GM10847 (cell line): ENCODE measurements around the gene SLC8A3.

Experiments
- POLR2A ChIP-seq: IDR thresholded peaks from 2 replicates; pipeline ENCODE4 v1.6.1; 2011; ENCODE audit not compliant: insufficient read length; ENCODE audit errors: extremely low read depth

Gene SLC8A3

GRCh38 chr14:70059545-70059944 is 129.2 kb downstream of the SLC8A3 start:
- no peak for TF ChIP-seq POLR2A

GRCh38 chr14:70057519-70058136 is 131.1 kb downstream of the SLC8A3 start:
- TF ChIP-seq POLR2A, result no peak

GRCh38 chr14:70052990-70053389 is 135.8 kb downstream of the SLC8A3 start:
- no peak for TF ChIP-seq POLR2A

- TF ChIP-seq POLR2A, result no peak
These were observed 138.6 kb downstream of the SLC8A3 start for GRCh38 chr14:70050136-70050535.

DNA sequence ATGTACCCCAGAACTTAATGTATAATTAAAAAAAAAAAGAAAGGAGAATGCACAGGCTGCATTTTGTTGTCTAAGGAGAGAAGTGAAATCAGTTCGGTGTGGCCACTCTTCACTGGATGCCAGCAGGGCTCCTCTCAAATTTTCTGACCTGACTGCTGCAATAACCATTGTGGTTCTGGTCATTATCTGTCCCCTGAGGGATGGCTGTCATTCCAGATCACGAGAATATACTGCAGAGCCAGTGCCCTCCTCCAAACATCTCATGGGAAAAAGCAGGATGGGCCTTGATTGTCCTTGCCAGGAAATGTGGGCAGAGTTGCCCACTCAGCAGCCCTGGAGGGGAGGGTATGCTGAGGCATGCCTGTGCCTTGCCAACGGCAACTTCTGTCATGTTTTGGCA is 139.1 kb downstream of the SLC8A3 start:
- TF ChIP-seq POLR2A, result no peak

DNA sequence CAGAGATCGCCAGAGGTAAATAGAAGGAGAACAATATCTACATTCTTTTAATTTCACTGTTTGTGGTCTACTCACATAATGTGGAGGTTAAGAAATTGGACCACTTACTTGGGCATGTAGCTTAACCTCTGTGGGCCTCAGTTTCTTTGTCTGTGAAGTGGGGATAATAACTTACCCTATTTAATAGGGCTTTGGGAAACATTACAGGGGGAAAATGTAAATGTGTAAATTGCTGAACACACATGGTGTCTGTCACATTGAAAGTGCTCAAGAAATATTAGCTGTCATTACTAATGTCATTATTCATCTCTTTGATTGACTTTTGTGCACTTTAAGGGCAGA is 140.5 kb downstream of the SLC8A3 start:
- TF ChIP-seq POLR2A, result no peak

DNA sequence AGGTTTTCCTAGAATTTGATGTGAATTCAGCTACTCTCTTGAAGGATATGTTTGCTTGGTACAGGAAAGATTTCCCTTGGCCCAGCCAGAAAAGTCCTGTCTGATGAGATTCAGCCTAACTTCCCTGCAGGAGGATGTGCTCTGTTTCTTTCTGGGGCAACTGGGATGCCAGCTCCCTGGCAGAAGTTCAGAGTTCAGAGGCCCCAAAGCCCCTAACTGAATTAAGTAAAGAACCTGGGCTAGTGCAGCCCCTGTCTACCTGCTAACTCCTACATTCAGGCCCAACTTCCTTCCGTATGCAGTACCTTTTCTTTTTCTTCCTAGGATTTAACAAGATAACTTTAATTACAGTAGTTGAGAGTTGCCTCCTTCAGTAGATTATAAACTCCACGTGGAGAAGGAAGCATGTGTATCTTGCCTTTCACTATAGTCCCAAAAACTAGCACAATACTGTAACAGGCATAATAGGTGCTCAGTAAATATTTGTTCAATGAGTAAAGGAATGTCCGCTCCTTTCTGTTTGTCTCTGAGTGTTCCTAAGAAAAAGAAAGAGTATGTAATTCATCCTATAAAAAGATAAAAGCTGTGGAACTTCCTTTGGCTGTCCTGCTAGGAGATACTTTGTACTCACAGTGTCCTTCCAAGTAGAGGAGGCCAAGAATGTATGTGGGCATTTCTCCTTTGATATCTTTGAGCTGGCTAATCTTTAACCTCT is 141.0 kb downstream of the SLC8A3 start:
- no peak for TF ChIP-seq POLR2A

- TF ChIP-seq POLR2A, result no peak
These were observed 142.8 kb downstream of the SLC8A3 start for GRCh38 chr14:70045844-70046535.

DNA sequence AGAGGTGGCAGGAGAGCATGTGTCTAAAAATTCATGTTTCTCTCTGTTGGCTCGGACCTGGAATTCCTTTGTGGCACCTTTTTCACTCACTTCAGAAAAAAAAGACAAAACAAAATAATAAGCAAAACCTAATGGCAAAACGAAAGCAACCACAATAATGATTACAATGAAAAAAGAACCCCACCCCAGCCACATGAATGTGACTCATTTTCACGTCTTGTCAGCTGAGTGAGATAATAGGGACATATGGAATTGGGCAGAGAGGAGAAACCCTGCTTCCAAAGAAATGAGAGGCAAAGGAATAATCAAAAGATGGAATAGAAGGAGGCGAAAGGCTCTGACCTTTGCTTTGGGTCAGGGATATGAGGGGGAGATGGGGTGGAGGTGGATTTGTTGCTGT is 143.4 kb downstream of the SLC8A3 start:
- TF ChIP-seq POLR2A, result no peak

DNA sequence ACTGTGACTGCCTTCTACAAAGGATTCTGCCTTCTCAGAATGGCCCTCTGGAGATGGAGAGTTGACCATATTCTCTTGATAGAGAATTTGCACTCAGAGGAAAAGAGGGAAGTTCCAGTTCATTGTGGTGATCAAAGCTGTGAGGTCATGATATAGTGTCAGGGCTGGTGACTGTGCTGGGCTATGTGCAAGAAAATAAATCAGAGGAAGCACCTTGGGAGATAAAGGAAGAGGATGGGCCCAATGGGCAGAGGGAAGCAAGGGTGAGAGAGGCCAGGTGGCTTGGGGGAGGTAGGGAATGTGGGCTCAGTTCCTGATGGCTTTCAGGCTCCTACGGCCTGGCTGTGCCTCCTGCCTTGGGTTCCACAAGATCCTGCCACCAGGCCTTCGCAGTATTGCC is 145.8 kb downstream of the SLC8A3 start:
- no peak for TF ChIP-seq POLR2A

DNA sequence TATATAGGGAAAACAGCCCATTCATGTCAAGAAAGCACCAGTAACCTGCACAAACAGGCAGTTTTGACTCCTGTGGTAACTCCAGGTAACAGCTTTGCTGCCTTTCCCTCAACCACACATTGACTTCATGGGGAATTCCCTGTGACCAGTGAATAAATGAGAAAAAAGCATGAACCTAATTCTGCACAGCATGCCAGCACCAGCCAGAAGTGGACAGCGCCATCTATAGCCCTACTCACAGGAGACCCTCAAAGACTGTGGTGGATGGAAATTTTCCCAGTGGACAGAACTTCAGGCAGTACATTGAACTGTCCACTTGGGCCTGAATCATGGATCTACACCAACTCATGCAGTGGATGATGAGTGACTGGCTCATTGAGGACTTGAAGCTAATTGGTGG is 152.1 kb downstream of the SLC8A3 start:
- TF ChIP-seq POLR2A, result no peak

DNA sequence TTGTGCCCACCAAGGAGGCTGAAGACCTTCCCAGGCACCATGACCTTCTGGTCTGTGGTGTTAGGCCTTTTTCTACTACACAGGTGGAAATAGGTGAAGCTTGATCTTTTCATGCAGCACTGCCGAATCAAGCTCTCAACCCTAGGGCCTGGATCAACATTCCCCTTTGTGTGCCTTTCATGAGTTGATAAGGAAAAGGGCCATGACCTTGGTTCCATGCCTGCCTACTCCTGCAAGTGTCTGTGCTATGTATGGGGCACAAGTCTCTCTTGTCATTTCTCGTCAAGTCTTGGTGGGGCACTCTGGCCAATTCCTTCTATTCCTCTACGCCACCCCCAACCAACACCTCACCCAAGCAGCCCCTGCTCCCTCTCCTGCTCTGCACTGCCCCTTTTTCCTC is 154.5 kb downstream of the SLC8A3 start:
- TF ChIP-seq POLR2A, result no peak

DNA sequence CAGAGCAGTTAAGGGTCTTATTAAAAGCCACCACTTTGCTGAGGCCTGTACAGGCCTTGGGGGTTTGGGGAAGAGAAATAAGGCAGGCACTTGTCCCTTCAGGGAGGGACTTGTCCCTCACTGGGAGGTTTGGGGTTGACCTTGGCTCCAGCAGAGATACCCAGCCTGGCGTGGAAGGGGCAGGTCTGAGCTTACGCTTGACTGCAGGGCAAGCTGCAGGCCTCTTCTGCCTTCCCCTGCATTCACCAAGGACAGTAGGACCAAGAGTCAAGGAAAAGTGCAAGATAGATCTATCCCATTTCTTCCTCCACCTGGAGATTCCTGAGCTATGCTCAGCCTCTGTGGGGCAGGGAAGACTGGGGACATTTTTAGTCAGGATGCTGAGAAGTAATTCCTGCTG is 155.2 kb downstream of the SLC8A3 start:
- no peak for TF ChIP-seq POLR2A

DNA sequence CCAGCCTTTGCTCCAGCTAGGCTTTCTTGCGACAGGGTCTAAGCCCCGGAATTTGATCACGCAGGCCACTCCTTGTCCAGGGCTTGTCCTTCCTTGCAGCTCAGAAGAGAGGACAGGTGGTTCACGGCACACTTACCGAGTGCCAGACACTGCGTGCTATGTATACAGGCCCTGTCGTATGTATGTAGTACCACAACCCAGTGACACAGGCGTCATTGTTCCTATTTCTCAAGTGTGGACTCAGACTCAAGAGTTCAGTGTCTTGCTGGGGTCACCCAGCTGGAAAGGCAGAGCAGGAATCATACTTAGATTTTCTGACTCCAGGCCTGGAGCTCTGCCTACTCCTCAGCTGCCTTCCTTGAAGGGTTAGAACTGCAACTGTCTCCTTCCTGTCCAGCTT is 155.6 kb downstream of the SLC8A3 start:
- TF ChIP-seq POLR2A, result no peak

DNA sequence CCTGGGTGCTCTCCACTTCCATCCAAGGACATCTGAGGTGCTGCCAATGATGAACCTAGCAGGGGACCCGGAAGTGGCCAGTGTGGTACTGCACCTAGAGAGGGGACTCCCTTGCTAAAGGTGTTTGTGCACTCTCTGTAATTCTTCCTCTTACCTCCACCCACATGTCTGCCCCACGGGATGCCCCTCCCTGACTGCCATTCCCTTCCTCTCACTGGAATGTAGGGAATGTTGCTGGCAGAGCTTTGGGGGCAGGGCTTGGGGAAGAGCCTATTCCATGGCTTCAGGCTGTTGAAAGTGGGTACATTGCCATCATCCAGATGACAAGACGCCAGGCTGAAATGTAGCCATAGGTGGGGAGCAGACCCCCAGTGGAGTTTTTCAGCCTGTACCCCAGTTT is 156.3 kb downstream of the SLC8A3 start:
- no peak for TF ChIP-seq POLR2A

DNA sequence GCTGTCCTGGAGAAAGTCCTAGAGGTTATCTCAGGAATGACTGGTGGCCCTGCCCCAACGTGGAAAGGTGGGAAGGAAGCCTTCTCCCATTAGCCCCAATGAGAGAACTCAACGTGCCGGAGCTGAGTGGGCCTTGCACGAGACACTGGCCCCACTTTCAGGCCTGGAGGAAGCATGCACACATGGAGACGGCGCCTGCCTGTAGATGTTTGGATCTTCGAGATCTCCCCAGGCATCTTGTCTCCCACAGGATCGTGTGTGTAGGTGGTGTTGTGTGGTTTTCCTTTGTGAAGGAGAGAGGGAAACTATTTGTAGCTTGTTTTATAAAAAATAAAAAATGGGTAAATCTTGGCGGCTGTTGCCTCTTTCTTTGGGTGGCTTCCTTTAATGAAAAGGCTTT is 156.7 kb downstream of the SLC8A3 start:
- no peak for TF ChIP-seq POLR2A
